Transverse colon (tissue), 4 donors: Measurements from ENCODE around the gene GRIPAP1. TPM values are rescaled to one million over a fixed set of nuclear protein-coding genes. Genes with fewer than 3 reads are reported as not detected.

Experiments used
- DNase-seq: peaks from one replicate; pipeline ENCODE4 v3.0.0-alpha.2; 2019
- H3K27ac ChIP-seq, 4 donors: fragments of 200-600 bp; sonication (generic); 2 replicates each; pipeline ENCODE4 v1.5.1; 2016 to 2018; ENCODE audit warnings: inconsistent platforms in 4 of 4
- H3K27me3 ChIP-seq: fragments of 200-600 bp; sonication (generic); 2 replicates; pipeline ENCODE4 v1.5.1; 2017; ENCODE audit warnings: inconsistent platforms
- H3K36me3 ChIP-seq, 4 donors: fragments of 200-600 bp; sonication (generic); 2 replicates each; pipeline ENCODE4 v1.5.1; 2017 to 2019; ENCODE audit warnings: inconsistent platforms in 4 of 4
- H3K4me1 ChIP-seq, 4 donors: fragments of 200-600 bp; sonication (generic); 2 replicates each; pipeline ENCODE4 v1.5.1; 2017 to 2020; ENCODE audit warnings: inconsistent platforms in 4 of 4
- H3K4me3 ChIP-seq, 4 donors: fragments of 200-600 bp; sonication (generic); 1 replicate in 1 of 4; 2 replicates in 3 of 4; pipeline versions ENCODE4 v1.5.1 to v1.6.1; 2017 to 2019; ENCODE audit warnings: inconsistent platforms in 4 of 4
- H3K9me3 ChIP-seq, 2 donors: fragments of 200-600 bp; sonication (generic); 2 replicates each; pipeline ENCODE4 v1.5.1; 2017 to 2019; ENCODE audit warnings: inconsistent platforms in 2 of 2
- EP300 ChIP-seq: sonication (generic); formaldehyde crosslinking; IDR thresholded peaks from one replicate; pipeline ENCODE4 v1.6.1; 2017; ENCODE audit warnings: antibody characterized with exemption, low read depth
- POLR2A ChIP-seq: fragments of 450-650 bp; IDR thresholded peaks from one replicate; pipeline ENCODE4 v1.6.1; 2016; ENCODE audit warnings: antibody characterized with exemption, mild to moderate bottlenecking, moderate library complexity
- POLR2AphosphoS5 ChIP-seq, 3 donors: sonication (generic); formaldehyde crosslinking; IDR thresholded peaks; one replicate each; pipeline ENCODE4 v1.6.1; 2016; ENCODE audit warnings: antibody characterized with exemption in 3 of 3
- WGBS, 2 donors: methylation state at CpG; one replicate each; pipeline ENCODE4 v1.1.5; 2018; ENCODE audit warnings: low coverage in 1 of 2; 5-methylcytosine and 5-hydroxymethylcytosine counted together
- in situ Hi-C, 4 donors: fragments of 200-750 bp; cut with MboI; loops; one replicate each; pipeline versions ENCODE4 v1.15.0 to v1.15.1; 2017; ENCODE audit warnings: low sequenced_read_pairs in 3 of 4, low pct_ligation_motif_present in 1 of 4, low pct_unique_long_range_greater_than_20kb in 1 of 4
- intact Hi-C: fragments of 100-400 bp; cut with DNase I; formaldehyde crosslinking; loops from one replicate; pipeline ENCODE4 v1.15.1; 2023; ENCODE audit warnings: low total_unique reads
- total RNA-seq, 4 donors: library from RNA; depleted of rRNA; stranded (reverse); fragments of >200 nt; gene quantifications; one replicate each; pipeline ENCODE4 v1.1.0, GENCODE V29; 2016
- TF ChIP-seq, protein P1 (sequence below), 5 experiments: fragments of 200-600 bp in 3 of 5; fragments of 450-650 bp in 2 of 5; sonication (generic) in 3 of 5; IDR thresholded peaks; 1 replicate in 2 of 5; 2 replicates in 3 of 5; pipeline ENCODE4 v1.5.1; 2016 to 2017; ENCODE audit warnings: antibody characterized with exemption in 5 of 5, inconsistent platforms in 3 of 5, mild to moderate bottlenecking in 2 of 5, moderate library complexity in 1 of 5

The GRIPAP1 gene
- total RNA-seq, 4 donors from 2014 or later, result 34.8 to 102 (median 52.9) TPM

DNA sequence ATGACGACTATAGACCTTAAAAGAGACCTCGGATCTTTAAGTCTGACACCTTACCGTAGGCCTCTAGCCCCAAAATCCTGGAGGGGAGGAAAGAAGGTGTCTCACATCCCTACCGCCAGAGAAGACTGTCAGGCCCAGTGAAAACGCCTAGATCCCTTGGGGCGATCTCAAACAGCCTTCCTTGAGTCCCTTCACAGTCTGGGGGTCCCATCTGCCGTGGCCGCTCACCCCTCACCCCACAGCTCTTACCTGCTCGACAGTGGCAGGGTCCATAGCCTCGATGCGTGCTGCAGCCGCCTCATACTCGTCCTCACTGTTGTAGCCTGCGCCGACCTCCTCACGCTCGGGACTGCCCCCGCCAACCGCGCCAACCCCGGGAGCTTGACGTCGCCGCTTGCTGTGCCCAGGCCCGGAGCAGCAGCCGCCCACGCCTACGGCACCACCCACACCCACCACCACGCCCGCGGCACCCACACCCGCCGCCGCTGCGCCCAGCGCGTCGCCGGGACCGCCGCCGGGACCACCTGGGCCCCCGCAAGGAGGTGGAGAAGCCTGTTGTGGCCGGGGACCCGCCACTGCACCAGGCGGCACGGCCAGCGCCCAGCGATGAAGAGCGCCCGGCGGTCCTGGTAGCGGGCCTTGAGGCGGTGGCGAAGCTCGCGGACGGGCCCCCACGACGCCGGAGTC lies 45.2 kb downstream of the GRIPAP1 start:
- TF ChIP-seq EP300, result no peak
- peak in 1 of 3 donors; percentile 4 for TF ChIP-seq POLR2AphosphoS5 (IDR thresholded peaks at IDR 0.05)
- intact Hi-C loops, result no loop called here
- WGBS, 2 donors, result 59% methylated on average over 32 of the region's 61 CpGs; no CpG with 5 or more reads in 1 of the 2 donors
- in situ Hi-C loops, result no loop called here
- Histone ChIP-seq H3K9me3 (no peaks in the 10 kb centered on the region), H3K4me3 (peak overlapping the region; percentile 52 to 73 (median 62)), H3K27ac (peak overlapping the region; percentile 90 to 95 (median 94)), H3K4me1 (peaks cover 0 to 47% (median 15%) of the 10 kb centered on the region in 4 donors), H3K27me3 (no peaks in the 10 kb centered on the region), H3K36me3 (no peaks in the 10 kb centered on the region)
- DNase-seq, result peak; percentile 47

DNA sequence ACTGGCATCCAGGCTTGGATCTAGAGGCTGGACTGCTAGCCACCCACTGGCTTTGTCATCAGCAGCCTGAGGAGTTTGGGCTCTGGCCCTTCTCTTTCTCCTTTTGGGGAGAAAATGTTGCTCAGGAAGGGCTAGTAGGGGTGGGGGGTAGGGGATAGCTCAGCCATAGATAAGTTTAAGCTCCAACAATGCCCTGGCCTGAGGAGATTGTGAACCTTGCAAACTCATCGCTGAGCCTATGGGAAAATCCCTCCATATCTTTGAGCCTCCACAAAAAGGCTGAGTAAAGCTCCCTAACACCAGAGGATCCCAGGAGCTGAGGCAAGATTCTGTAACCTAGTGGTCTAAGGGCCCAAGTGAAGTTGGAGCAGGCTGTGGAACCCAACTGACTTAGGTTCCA lies 53.5 kb downstream of the GRIPAP1 start:
- in situ Hi-C loops, result no loop called here
- H3K4me3 ChIP-seq, result no peak overlapping the region
- WGBS, 2 donors, result 67% methylated on average over 1 of the region's 1 CpG; no CpG with 5 or more reads in 1 of the 2 donors
- TF ChIP-seq EP300 (no peak), POLR2AphosphoS5 (IDR thresholded peaks at IDR 0.05) (no peak), POLR2A (no peak)
- TF ChIP-seq, protein P1, sequence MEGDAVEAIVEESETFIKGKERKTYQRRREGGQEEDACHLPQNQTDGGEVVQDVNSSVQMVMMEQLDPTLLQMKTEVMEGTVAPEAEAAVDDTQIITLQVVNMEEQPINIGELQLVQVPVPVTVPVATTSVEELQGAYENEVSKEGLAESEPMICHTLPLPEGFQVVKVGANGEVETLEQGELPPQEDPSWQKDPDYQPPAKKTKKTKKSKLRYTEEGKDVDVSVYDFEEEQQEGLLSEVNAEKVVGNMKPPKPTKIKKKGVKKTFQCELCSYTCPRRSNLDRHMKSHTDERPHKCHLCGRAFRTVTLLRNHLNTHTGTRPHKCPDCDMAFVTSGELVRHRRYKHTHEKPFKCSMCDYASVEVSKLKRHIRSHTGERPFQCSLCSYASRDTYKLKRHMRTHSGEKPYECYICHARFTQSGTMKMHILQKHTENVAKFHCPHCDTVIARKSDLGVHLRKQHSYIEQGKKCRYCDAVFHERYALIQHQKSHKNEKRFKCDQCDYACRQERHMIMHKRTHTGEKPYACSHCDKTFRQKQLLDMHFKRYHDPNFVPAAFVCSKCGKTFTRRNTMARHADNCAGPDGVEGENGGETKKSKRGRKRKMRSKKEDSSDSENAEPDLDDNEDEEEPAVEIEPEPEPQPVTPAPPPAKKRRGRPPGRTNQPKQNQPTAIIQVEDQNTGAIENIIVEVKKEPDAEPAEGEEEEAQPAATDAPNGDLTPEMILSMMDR (IDR thresholded peaks at IDR 0.05), result no peak
- no peaks in the 10 kb centered on the region for H3K9me3 ChIP-seq
- DNase-seq, result no peak
- peaks cover 0 to 18% (median 1%) of the 10 kb centered on the region in 4 donors for H3K4me1 ChIP-seq
- no peaks in the 10 kb centered on the region for H3K27me3 ChIP-seq
- H3K36me3 ChIP-seq, result no peaks in the 10 kb centered on the region
- no peak overlapping the region for H3K27ac ChIP-seq
- intact Hi-C loops, result no loop called here

DNA sequence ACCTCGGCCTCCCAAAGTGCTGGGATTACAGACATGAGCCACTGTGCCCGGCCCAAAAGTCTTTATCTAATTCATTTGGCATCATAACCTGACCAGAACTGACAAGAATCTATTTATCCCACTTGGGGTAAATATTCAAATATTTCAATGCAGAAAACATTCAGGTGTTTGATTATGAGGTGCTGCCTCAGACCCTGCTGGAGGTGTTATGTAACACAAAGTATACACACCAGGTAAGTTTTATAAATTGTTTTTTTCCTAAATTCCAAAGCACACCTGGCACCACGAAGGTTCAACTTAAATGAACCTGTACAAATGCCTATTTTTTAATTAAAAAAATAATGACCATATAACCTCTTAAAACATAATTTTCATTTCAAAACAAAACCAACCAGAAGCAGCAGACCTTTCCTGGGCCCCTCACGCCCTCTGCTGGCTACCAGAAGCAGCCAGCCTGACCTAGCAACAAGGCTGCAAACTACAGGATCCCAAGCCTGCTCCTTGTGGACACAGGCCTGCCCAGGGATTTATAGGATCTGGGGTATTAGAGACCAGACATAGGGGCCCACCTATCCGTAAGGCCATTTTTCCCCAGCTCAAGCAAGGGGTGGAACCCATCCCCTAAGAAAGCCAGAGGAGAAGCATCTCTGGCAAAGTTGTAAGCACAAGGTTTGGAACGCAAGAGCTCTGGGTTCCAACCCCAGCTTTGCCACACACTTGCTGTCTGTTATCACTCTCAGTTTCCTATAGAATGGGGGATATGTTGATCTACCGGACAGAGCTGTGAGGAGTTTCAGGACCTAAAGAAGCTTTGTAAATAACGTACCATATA lies 56.3 kb downstream of the GRIPAP1 start:
- in situ Hi-C loops (no loop called here), intact Hi-C loops (no loop called here)
- Histone ChIP-seq H3K4me1 (peaks cover 0 to 7% (median 0%) of the 10 kb centered on the region in 4 donors), H3K9me3 (no peaks in the 10 kb centered on the region), H3K36me3 (no peaks in the 10 kb centered on the region), H3K4me3 (no peak overlapping the region), H3K27ac (peak overlapping the region in 1 of 4 donors; percentile 9), H3K27me3 (no peaks in the 10 kb centered on the region)
- TF ChIP-seq EP300 (no peak), POLR2AphosphoS5 (IDR thresholded peaks at IDR 0.05) (no peak), POLR2A (no peak)
- TF ChIP-seq, protein P1 (IDR thresholded peaks at IDR 0.05), result peak; percentile 44 to 68 (median 59)
- DNase-seq, result peak; percentile 64
- WGBS, 2 donors, result 0 to 61% methylated on average over 1 to 8 of the region's 8 CpGs

DNA sequence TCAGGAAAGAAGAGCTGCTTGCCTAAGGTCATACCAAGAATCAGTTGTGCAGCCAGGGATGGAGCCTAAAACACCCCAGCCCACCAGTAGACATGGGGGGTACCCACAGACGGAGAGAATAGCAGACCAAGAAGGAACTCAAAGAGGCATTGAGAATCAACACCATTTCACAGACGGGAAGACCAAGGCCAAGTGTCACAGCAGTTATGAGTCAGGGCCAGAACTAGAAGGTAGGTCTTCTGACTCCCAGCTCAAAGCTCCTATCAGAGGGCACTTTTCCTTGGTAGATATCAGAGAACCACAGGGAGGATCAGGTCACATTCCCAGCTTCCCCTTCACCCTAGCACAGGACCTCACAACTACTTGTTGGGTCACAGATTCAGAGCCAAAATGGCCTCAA lies 59.2 kb downstream of the GRIPAP1 start:
- no peak overlapping the region for H3K4me3 ChIP-seq
- H3K4me1 ChIP-seq, result peaks cover 0 to 18% (median 0%) of the 10 kb centered on the region in 4 donors
- no peaks in the 10 kb centered on the region for H3K27me3 ChIP-seq
- H3K27ac ChIP-seq, result no peak overlapping the region
- TF ChIP-seq, protein P1 (IDR thresholded peaks at IDR 0.05), result no peak
- TF ChIP-seq POLR2A, result no peak
- no peak for TF ChIP-seq EP300
- no peak for DNase-seq
- 91% methylated on average over 2 of the region's 2 CpGs; no CpG with 5 or more reads in 1 of the 2 donors for WGBS, 2 donors
- no peaks in the 10 kb centered on the region for H3K36me3 ChIP-seq
- in situ Hi-C loops, result no loop called here
- intact Hi-C loops, result no loop called here
- no peaks in the 10 kb centered on the region for H3K9me3 ChIP-seq
